NCI-H1417 (cell line): Measurements from ENCODE around the gene EPHB1.

ENCODE experiments used
- DNase-seq, 3 experiments: peaks; one replicate each; lab custom pipeline; 2025; lab: John Stamatoyannopoulos, UW

EPHB1 gene

DNA sequence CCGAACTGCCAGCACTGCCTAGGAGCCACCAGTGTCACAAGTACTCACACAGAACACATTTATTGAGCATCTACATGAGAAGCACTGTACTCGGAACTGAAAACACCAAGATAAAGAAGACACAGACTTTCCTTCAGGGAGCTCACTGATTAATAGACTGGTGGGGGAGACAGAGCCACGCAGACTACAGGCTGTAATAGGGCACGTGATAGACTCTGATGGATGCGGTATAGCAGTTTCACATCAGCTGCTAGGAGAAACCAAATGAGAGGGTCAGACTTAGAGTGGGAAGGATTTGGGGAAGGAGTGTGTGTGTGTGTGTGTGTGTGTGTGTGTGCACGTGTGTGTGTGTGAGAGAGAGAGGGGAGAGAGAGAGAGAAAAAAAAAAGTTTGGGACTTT is 12.1 kb downstream of the EPHB1 start:
- no peak for DNase-seq

DNA sequence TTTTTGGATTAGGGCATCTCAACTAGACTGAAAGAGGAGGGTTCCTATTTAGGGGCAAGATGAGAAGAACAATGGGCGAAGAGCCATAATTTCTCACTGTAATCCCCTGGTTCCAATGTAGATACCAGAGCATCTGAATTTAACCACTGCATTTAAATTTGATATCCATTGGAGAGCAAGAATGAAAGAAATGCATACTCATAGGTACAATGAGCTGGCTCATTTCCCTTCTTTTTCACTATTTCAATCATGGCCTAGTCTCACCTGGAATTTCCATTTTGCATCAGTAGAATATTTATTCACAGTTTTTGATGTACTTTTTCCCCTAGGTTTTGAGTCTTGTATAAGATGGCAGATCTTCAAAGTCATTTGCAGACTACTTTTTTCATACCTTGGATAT is 13.8 kb downstream of the EPHB1 start:
- no peak for DNase-seq

DNA sequence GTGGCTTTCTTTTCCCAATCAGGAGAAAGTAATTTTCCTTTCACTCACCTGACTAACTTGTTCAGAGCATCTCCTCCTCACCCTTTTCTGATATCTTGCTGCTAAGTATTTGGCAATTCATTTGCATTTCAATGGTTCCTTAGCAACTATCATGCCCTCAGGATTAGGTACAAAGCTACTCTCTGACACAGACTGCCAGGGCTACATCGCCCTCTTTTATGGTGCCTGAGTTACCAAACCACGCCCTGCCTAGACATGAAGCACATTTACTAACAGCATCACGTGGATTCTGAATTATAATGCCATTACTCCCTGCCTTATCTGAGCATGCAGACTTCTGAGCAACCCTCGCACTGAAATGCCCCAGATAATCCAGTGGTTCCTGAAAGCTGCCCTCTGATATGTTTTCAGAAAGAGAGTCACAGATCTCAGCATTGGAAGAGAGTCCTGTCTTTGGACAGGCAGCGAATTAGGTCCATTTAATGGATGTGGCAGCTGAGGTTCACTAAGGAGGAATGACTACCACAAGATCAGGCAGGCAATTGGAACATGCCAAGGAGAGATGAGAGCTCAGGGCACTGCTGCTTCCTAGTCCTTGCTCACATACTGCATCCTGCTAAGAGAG is 14.5 kb downstream of the EPHB1 start:
- peak in 2 of 3 experiments; percentile 10 to 60 for DNase-seq

DNA sequence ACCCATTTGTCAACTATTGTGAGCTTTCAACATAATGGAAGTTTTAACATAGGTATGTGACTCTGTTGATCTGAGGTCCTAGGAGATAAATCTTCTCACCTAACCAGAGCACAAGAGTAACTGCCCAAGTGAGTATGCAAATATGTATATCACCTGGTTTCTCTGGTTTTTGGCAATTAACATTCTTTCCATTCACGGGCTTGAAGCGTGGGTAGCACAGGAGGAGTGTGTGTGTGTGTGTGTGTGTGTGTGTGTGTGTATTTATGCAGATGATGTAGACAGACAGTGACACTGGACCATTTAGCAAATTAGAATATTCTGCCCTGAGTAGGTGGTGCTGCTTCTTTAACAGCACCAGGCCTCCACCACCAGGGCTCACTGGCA is 15.0 kb downstream of the EPHB1 start:
- peak in 1 of 3 experiments; percentile 44 for DNase-seq

GRCh38 chr3:134810850-134811249 is 15.8 kb downstream of the EPHB1 start:
- DNase-seq: no peak

- no peak for DNase-seq
These were observed 18.6 kb downstream of the EPHB1 start for GRCh38 chr3:134813618-134814017.

DNA sequence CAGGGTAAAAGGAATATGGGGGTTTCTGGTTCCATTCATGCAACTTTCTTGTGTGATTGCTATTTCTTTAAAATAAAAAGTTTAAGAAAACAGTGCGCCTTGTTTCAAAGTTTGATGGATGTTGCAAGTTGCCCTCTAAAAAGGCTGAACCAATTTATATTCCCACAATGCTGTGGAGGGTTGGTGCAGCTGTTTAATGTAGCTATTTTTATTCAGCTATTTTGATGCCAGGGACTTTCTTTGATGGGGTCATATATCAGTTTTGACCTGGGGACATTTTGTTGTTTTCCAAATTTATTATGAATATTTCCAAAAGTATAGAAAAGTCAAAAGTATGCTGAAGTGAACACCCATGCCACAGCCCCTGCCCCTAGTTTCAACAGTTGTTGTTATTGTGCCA is 20.5 kb downstream of the EPHB1 start:
- no peak for DNase-seq

- no peak for DNase-seq
These were observed 21.6 kb downstream of the EPHB1 start for GRCh38 chr3:134816623-134817022.

DNA sequence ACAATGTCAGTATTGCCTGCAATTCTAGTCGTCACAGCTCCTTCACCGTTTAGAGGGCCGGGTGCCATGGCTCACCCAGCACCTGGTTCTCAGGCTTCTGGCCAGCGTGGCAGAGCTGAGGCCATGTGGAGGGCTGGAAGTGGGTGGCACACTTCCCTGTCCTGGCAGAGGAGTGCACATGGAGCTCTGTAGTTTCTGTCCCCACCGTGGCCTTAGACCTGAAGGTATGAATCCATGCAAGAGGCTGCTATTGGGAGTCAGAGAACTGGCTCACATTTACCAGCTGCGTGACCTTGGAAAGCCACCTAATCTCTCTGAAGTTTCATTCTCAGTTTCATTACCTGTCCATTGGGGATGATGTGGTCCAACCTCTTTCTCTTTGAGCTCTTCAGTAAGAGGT is 22.2 kb downstream of the EPHB1 start:
- DNase-seq: no peak

DNA sequence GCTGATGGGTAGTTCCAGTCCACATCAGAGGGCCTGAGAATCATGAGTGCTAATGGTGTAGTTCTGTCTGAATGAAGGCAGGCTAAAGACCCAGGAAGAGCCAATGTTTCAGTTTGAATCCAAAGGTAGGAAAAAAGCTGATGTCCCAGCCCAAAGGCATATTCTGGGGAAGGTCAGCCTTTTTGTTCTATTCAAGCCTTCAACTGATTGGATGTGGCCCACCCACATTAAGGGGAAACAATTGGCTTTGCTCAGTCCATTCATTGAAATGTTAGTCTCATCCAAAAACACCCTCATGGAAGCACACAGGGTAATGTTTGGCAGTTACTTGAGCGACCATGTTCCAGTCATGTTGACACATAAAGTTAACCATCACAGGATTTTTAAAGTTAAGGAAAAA is 25.9 kb downstream of the EPHB1 start:
- no peak for DNase-seq

DNA sequence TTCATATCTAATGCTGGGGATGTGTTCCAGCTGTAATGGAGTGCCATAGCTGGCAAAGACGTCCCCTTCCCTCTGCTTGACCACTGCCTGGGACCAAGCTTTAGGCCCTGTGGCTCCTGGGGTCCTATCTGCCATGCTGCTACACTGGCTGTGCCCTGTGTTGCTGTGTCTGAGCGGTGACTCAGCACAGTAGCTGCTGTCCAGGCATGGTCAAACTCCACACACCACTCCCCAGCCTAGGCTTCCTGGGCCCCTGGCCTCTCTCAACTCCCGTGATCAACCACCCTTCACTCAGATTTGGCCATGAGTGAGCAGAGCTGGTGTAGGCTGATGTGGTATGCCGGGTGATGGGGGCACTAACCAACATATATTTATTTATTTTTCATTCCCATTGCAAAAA is 27.0 kb downstream of the EPHB1 start:
- no peak for DNase-seq

GRCh38 chr3:134823679-134824078 is 28.6 kb downstream of the EPHB1 start:
- DNase-seq: peak in 1 of 3 experiments; percentile 23

DNA sequence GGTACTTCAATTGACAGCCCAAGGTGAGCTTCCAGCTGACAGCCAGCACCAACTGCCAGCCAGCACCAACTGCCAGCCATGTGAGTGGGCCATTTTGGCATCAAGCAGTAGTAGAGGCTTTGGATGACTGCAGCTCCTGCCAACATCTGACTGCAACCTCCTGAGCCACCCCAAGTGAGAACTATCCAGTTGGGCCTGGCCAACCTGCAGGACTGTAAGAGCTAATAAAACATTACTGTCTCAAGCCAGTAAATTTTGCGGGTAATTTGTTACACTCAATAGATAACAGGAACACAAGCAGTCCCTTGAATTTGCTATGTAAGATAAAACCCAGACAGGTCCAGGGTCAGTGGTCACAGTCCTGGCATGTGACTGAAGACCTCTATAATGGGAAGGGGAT is 29.7 kb downstream of the EPHB1 start:
- DNase-seq: no peak

DNA sequence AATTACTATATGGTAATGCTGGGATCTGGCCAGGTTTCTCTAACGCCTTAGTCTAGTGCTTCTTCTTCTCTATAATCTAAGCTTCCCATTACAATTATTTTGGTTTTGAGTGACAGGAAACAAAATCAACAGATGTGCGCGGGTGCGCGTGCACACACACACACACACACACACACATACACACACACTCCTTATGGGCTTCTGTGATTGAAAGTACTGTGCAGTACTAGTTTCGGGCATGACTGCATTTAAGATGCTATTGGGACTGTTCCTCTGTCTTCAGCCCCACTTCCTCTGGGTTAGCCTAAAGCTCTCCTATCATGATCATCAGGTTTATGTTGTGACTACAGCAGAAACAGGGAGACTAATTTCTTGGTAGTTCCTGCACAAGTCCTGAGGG is 32.2 kb downstream of the EPHB1 start:
- no peak for DNase-seq

DNA sequence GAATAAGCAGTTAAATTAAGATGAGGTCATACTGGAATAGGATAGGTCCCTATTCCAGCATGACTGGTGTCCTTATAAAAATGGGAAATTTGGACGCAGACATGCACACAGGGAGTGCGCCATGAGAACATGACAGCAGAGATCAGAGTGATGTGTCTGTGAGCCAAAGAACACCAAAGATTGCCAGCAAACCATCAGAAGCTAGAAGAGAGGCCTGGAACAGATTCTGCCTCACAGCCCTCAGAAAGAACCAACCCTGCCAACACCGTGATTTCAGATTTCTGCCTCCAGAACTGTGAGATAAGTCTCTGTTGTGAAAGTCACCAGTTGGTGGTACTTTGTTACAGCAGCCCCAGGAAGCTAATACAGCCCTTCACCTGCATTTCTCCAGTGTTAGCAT is 34.7 kb downstream of the EPHB1 start:
- DNase-seq: no peak

GRCh38 chr3:134832585-134832984 is 37.5 kb downstream of the EPHB1 start:
- no peak for DNase-seq

GRCh38 chr3:134833453-134834163 is 38.5 kb downstream of the EPHB1 start:
- DNase-seq: no peak

GRCh38 chr3:134836921-134837320 is 41.9 kb downstream of the EPHB1 start:
- no peak for DNase-seq

GRCh38 chr3:134838599-134838998 is 43.5 kb downstream of the EPHB1 start:
- no peak for DNase-seq

GRCh38 chr3:134839422-134839821 is 44.4 kb downstream of the EPHB1 start:
- DNase-seq: no peak

- no peak for DNase-seq
These were observed 44.9 kb downstream of the EPHB1 start for GRCh38 chr3:134839990-134840389.

DNA sequence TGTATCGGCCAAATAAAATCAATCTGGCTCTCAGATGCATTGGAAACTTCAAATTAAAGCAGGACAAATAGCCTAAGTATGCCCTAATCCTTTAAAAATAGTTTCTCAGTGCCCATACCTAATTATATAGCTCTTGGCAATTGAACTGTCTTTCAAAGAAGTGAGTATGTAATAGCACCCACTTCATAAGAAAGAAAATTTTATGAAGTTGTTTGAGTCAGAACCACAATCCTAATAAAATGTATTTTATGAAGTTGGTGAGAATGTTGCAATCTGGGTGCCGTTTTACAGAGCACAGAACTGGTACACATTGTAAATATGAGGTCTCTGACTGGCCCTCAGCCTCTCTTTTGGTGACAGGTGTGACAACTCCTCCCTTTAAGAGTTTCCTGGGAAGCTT is 45.4 kb downstream of the EPHB1 start:
- DNase-seq: no peak

GRCh38 chr3:134846084-134846483 is 51.0 kb downstream of the EPHB1 start:
- DNase-seq: no peak

GRCh38 chr3:134846911-134847317 is 51.9 kb downstream of the EPHB1 start:
- peak in 1 of 3 experiments; percentile 18 for DNase-seq
